Choroid plexus epithelial cell (primary cell): Measurements from ENCODE around the gene NUP160.
A peak's percentile ranks its signal among the peaks of the same experiment; 100 is the strongest.
"Not testable (repeated sequence)": the region's sequence is repeated elsewhere in the genome, so short reads cannot be mapped to it uniquely, and the experiment has no call there.

Source experiments
- DNase-seq: peaks from one replicate; pipeline ENCODE4 v3.0.0-alpha.2; 2010; ENCODE audit warnings: low read depth
- H3K4me3 ChIP-seq: 2 replicates; pipeline ENCODE4 v1.5.1; 2011; ENCODE audit warnings: low read depth, mild to moderate bottlenecking, control low read depth, low read length, moderate library complexity
- TF ChIP-seq, protein P1 (sequence below): conservative IDR thresholded peaks from 2 replicates; pipeline ENCODE4 v1.5.1; 2011; ENCODE audit warnings: low read depth, mild to moderate bottlenecking, control low read depth, inconsistent platforms, low read length, moderate library complexity

The NUP160 gene

GRCh38 chr11:47848700-47849155 is 578 bp upstream of the NUP160 start:
- TF ChIP-seq, protein P1, sequence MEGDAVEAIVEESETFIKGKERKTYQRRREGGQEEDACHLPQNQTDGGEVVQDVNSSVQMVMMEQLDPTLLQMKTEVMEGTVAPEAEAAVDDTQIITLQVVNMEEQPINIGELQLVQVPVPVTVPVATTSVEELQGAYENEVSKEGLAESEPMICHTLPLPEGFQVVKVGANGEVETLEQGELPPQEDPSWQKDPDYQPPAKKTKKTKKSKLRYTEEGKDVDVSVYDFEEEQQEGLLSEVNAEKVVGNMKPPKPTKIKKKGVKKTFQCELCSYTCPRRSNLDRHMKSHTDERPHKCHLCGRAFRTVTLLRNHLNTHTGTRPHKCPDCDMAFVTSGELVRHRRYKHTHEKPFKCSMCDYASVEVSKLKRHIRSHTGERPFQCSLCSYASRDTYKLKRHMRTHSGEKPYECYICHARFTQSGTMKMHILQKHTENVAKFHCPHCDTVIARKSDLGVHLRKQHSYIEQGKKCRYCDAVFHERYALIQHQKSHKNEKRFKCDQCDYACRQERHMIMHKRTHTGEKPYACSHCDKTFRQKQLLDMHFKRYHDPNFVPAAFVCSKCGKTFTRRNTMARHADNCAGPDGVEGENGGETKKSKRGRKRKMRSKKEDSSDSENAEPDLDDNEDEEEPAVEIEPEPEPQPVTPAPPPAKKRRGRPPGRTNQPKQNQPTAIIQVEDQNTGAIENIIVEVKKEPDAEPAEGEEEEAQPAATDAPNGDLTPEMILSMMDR, result no peak
- DNase-seq, result no peak
- H3K4me3 ChIP-seq, result peak overlapping the region; percentile 98

GRCh38 chr11:47847537-47847891 is 636 bp downstream of the NUP160 start:
- DNase-seq, result no peak
- TF ChIP-seq, protein P1, result no peak
- H3K4me3 ChIP-seq, result peak overlapping the region; percentile 98

DNA sequence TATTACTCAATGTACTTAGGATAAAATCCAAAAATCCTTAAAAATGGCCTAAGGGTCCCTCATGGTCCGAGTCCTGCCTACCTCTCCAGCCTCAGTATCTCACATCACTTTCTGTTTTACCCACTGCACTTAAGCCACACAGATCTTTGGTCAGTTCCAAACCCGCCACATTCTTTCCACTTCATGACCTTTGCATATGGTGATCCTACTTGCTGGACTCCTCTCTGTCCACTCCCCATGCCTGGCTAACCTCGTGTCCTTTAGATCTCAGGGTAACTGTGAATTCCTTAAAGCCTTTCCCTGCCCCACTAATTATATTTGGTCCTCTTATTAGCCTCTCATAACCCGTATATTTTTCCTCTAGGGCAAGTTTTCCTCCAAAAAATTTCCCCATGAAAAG is 1.2 kb downstream of the NUP160 start:
- TF ChIP-seq, protein P1, result no peak
- H3K4me3 ChIP-seq, result peak overlapping the region; percentile 98
- DNase-seq, result no peak

DNA sequence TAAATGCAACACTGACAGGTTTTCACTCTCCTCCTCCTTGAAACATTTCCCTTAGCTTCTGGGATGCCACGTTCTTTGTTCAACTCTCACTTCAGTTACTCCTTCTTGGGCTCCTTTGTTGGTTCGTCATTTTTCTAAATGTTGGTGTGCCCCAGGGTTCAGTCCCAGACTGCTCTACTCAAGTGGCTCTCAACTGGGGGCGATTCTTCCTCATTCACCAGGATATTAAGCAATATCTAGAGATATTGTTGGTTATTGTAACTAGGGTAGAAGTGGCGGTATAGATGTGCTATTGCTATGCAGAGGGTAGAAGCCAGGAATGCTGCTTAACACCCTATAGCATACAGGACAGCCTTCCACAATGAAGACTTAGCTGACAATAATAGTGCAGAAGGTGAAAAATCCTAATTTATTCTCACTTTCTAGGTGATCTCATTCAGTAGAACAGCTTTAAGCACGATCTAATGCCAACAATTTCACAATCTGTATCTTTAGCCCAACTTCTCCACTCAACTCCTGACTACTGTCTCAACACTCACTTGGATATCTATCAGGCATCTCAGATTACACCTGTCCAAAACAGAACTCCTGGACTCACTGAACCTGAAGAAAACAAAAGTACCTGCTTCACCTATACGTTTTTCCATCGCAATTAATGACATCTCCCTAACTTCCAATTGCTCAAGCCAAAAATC is 4.6 kb downstream of the NUP160 start:
- peak; percentile 33 for DNase-seq
- TF ChIP-seq, protein P1, result no peak
- H3K4me3 ChIP-seq, result no peak overlapping the region

DNA sequence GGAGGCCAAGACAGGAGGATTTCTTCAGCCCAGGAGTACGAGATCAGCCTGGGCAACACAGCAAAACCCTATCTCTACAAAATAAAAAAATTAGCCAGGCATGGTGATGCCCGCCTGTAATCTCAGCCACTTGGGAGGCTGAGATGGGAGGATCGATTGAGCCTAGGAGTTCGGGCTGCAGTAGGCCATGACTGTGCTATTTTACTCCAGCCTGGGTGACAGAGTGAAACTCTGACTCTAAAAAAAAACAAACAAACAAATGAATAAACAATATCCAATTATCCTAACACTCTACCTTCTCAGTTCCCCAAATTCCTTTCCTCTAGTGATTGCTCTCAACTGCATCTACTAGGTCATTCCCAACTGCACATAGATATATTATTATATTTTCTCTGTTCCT is 5.4 kb downstream of the NUP160 start:
- H3K4me3 ChIP-seq, result no peak overlapping the region
- TF ChIP-seq, protein P1, result no peak
- DNase-seq, result no peak

DNA sequence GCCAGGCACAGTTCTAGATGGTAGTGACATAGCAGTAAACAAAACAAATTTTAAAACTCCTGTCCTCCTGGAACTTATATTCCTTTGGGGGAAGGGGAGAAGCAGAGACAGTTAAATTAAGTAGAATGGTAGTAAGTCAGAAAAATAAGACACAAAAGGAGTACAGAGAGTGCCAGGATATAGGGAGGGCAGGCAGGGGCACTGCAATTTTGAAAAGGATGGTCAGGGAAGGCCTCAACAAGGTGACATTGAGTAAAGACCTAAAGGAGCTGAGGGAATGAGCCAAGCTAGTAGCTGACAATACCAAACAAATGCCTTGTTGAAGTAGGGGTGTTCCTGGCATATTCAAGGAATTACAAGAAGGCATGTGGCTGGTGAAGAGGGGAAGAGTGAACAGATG is 10.2 kb downstream of the NUP160 start:
- no peak overlapping the region for H3K4me3 ChIP-seq
- TF ChIP-seq, protein P1, result no peak
- no peak for DNase-seq

GRCh38 chr11:47837292-47837691 is 10.9 kb downstream of the NUP160 start:
- H3K4me3 ChIP-seq, result no peak overlapping the region
- TF ChIP-seq, protein P1, result no peak
- DNase-seq, result no peak

- not testable (repeated sequence) for H3K4me3 ChIP-seq, DNase-seq
Observed at GRCh38 chr11:47830013-47830412, 18.1 kb downstream of the NUP160 start.
